H1 (cell line): Measurements from ENCODE around the gene SKAP1. TPM values are rescaled to one million over a fixed set of nuclear protein-coding genes. Genes with fewer than 3 reads are reported as not detected.

Experiments
- polyA plus RNA-seq, 7 experiments: library from polyadenylated mRNA; depleted of rRNA in 3 of 7; stranded (reverse) in 5 of 7; unstranded in 2 of 7; fragments of >200 nt in 5 of 7; fragments of 200-250 nt in 2 of 7; gene quantifications; 1 replicate in 5 of 7; 2 replicates in 1 of 7; 4 replicates in 1 of 7; pipeline versions ENCODE4 v1.2.1 to v1.2.3, GENCODE V29; 2011 to 2013; ENCODE audit warnings: missing spikeins in 2 of 7, mixed read lengths in 2 of 7
- total RNA-seq: library from RNA; stranded (reverse); fragmentation: NEBNext Ultra II Directional; extraction: Animal tissue kit (Norgen Biotek cat#: 25700); gene quantifications from 2 replicates; pipeline ENCODE4 v1.2.1, GENCODE V29; 2021
- TF ChIP-seq, protein P1 (sequence below), 3 experiments: IDR thresholded peaks; 1 replicate in 2 of 3; 2 replicates in 1 of 3; pipeline versions ENCODE4 v1.5.1 to v1.6.1; 2011; ENCODE audit warnings: low read length in 3 of 3, mild to moderate bottlenecking in 3 of 3, inconsistent platforms in 2 of 3, low read depth in 1 of 3, moderate library complexity in 1 of 3; ENCODE audit not compliant: insufficient read depth in 1 of 3; ENCODE audit errors: control extremely low read depth in 1 of 3
- TF ChIP-seq, protein P2 (sequence below): IDR thresholded peaks from 2 replicates; pipeline ENCODE4 v1.6.1; 2012; ENCODE audit warnings: inconsistent platforms

SKAP1 gene
- total and polyA plus RNA-seq, 2 of the 8 experiments (the other 6 are each of a cell fraction or from before 2014, with no cell fraction given): not detected

DNA sequence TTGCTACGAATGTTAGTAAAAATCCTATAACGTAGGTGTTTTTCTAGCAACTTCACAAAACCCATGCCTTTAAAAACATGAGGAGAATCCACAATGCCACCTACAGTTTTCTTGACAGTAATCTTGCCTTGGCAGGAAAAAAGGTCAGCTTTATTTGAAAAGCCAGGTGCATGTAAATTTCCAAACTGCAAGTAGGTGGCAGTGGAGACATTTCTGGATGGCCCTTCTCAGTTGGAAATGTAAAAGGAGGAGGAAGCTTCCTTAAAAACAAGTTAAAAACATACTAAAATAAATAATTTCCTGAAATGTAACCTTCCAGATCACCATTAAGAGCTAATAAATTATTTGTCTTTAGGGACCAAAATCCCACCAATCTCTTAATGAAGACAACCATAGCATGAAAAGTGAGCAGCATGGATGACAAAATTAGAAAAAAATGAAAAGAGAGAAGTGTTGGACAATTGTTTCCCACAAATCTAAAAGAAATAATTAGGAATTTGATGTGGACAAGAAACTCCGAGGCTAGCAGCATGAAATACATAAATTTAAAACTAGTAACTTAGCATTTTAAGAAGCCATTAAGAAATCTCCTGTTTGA is 170.2 kb downstream of the SKAP1 start (continued):
- TF ChIP-seq, protein P1, sequence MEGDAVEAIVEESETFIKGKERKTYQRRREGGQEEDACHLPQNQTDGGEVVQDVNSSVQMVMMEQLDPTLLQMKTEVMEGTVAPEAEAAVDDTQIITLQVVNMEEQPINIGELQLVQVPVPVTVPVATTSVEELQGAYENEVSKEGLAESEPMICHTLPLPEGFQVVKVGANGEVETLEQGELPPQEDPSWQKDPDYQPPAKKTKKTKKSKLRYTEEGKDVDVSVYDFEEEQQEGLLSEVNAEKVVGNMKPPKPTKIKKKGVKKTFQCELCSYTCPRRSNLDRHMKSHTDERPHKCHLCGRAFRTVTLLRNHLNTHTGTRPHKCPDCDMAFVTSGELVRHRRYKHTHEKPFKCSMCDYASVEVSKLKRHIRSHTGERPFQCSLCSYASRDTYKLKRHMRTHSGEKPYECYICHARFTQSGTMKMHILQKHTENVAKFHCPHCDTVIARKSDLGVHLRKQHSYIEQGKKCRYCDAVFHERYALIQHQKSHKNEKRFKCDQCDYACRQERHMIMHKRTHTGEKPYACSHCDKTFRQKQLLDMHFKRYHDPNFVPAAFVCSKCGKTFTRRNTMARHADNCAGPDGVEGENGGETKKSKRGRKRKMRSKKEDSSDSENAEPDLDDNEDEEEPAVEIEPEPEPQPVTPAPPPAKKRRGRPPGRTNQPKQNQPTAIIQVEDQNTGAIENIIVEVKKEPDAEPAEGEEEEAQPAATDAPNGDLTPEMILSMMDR (IDR thresholded peaks at IDR 0.05; ENCODE audit: control extremely low read depth in 1 of 3, insufficient read depth in 1 of 3, low read depth in 1 of 3, low read length in 3 of 3): peak in 2 of 3 experiments; percentile 69 to 70; a peak in 3 of 4 replicates
- TF ChIP-seq, protein P2, sequence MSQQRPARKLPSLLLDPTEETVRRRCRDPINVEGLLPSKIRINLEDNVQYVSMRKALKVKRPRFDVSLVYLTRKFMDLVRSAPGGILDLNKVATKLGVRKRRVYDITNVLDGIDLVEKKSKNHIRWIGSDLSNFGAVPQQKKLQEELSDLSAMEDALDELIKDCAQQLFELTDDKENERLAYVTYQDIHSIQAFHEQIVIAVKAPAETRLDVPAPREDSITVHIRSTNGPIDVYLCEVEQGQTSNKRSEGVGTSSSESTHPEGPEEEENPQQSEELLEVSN: no peak
